Measurements from ENCODE around the gene FNDC5. TPM values are rescaled to one million over a fixed set of nuclear protein-coding genes. Genes with fewer than 3 reads are reported as not detected.

Gene FNDC5
- total RNA-seq, 3 donors from 2014 or later, result 0.38 to 0.51 (median 0.41) TPM

DNA sequence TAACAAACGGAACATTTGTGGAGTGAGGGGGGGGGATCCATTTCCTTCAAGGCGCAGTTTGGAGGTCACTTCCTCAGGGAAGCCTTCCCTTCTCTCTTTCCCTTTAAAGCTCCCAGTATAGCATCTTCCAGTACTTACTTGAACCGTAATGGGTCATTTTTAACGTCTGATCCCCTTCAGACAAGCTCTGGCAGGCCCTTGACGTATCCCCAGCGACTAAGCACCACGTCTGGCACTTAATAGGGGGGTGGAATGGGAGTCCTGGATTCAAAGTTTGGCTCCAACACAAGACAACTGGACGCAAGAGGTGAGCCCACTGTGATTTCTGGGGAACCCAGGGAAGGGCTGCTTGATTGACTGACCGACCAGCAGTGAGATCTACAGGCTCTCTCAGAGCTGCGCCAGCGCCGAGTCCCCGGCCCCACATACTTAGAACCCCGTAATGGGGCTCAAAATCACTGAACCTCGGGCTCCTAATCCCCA, 54.0 kb downstream of the FNDC5 start:
- peaks cover 25% of the 10 kb centered on the region for H3K4me1 ChIP-seq (ENCODE audit: low read depth)
- peak overlapping the region; percentile 91 for H3K4me3 ChIP-seq
- ATAC-seq (peak; percentile 1), DNase-seq (peak in 1 of 3 donors; percentile 38)
- H3K9me3 ChIP-seq, result no peaks in the 10 kb centered on the region
- no peaks in the 10 kb centered on the region for H3K36me3 ChIP-seq (ENCODE audit: low read depth)
- intact Hi-C loops (cut with DNase I, micrococcal nuclease), result no loop called here
- TF ChIP-seq, protein P1, sequence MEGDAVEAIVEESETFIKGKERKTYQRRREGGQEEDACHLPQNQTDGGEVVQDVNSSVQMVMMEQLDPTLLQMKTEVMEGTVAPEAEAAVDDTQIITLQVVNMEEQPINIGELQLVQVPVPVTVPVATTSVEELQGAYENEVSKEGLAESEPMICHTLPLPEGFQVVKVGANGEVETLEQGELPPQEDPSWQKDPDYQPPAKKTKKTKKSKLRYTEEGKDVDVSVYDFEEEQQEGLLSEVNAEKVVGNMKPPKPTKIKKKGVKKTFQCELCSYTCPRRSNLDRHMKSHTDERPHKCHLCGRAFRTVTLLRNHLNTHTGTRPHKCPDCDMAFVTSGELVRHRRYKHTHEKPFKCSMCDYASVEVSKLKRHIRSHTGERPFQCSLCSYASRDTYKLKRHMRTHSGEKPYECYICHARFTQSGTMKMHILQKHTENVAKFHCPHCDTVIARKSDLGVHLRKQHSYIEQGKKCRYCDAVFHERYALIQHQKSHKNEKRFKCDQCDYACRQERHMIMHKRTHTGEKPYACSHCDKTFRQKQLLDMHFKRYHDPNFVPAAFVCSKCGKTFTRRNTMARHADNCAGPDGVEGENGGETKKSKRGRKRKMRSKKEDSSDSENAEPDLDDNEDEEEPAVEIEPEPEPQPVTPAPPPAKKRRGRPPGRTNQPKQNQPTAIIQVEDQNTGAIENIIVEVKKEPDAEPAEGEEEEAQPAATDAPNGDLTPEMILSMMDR (IDR thresholded peaks at IDR 0.05), result no peak

DNA sequence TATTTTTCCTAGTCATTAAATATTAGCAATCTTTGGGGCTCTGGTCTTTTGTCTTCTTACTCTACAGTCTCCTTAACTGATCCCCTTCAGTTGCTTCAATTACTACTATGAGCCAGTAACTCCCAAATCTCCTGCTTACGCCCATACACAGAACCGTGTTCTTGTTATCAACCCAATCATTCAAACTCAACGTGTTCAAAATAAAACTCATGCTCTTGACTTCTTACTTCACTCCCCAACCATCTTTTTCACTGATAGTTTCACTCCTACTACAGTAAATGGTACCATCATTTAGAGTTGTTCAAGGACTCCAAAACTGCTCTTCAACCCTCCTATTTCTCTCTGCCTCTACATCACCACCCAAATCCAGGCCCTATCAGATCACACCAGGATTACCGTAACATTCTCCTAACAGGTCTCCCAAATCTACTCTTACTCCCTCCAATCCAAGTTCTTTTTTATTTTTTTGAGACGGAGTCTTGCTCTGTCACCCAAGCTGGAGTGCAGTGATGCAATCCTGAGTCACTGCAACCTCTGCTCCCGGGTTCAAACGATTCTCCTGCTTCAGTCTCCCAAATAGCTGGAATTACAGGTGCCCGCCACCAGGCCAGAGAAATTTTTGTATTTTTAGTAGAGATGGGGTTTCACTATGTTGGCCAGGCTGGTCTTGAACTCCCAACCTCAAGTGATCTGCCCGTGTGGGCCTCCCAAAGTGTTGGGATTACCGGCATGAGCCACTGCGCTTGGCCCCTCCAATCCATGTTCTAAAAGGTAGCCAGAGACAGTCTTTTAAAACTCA, 56.6 kb downstream of the FNDC5 start:
- ATAC-seq (no peak), DNase-seq (no peak)
- peaks cover 3% of the 10 kb centered on the region for H3K36me3 ChIP-seq (ENCODE audit: low read depth)
- TF ChIP-seq, protein P1 (IDR thresholded peaks at IDR 0.05), result no peak
- H3K9me3 ChIP-seq, result no peaks in the 10 kb centered on the region
- peaks cover 25% of the 10 kb centered on the region for H3K4me1 ChIP-seq (ENCODE audit: low read depth)
- H3K4me3 ChIP-seq, result no peak overlapping the region
- intact Hi-C loops (cut with DNase I, micrococcal nuclease), result no loop called here

Other genes with a start within 250 kb of the FNDC5 start
- 10 to 100 TPM; 40.4 to 45.4 (median 40.9) TPM for gene ZBTB8OS, start 220.4 kb downstream of the FNDC5 start, total RNA-seq
- gene RBBP4, start 219.7 kb downstream of the FNDC5 start, total RNA-seq, result 100 to 1,000 TPM; 120 to 156 (median 136) TPM
- 10 to 100 TPM; 14.3 to 19.2 (median 14.6) TPM for gene SYNC, start 168.1 kb downstream of the FNDC5 start, total RNA-seq
- gene YARS1, start 53.6 kb downstream of the FNDC5 start, total RNA-seq, result 10 to 100 TPM; 47.0 to 66.7 (median 54.8) TPM
- gene S100PBP, start 53.3 kb downstream of the FNDC5 start, total RNA-seq, result 10 to 100 TPM; 23.7 to 38.8 (median 31.0) TPM
- 1 to 10 TPM; 1.1 to 2.0 (median 1.1) TPM for gene HPCA, start 15.6 kb upstream of the FNDC5 start, total RNA-seq
- 100 to 1,000 TPM; 426 to 995 (median 483) TPM for gene TMEM54, start 30.5 kb upstream of the FNDC5 start, total RNA-seq
- 10 to 100 TPM; 51.5 to 74.9 (median 68.0) TPM for gene RNF19B, start 93.9 kb upstream of the FNDC5 start, total RNA-seq
- gene AK2, start 166.0 kb upstream of the FNDC5 start, total RNA-seq, result 100 to 1,000 TPM; 147 to 228 (median 186) TPM
- 10 to 100 TPM; 13.8 to 36.5 (median 19.0) TPM for gene AZIN2, start 210.2 kb upstream of the FNDC5 start, total RNA-seq

Measured in mucosa of descending colon (tissue), 3 donors.